HG03442 (cell line): ENCODE results near the gene GJA3.
A peak's percentile ranks its signal among the peaks of the same experiment; 100 is the strongest.
"Not testable (repeated sequence)": the region's sequence is repeated elsewhere in the genome, so short reads cannot be mapped to it uniquely, and the experiment has no call there.

Experiments used
- ATAC-seq: cut with Tn5 transposase; IDR thresholded peaks from one replicate; pipeline ENCODE4 v1.9.1; 2021; ENCODE audit warnings: mild to moderate bottlenecking, moderate library complexity; ENCODE audit not compliant: unreplicated experiment

Gene GJA3

GRCh38 chr13:20182231-20182846 lies 21.5 kb upstream of the GJA3 start:
- peak; percentile 72 for ATAC-seq

- no peak for ATAC-seq
Measured at GRCh38 chr13:20181188-20181587, 20.3 kb upstream of the GJA3 start.

- ATAC-seq: no peak
Measured at GRCh38 chr13:20178156-20178555, 17.3 kb upstream of the GJA3 start.

- ATAC-seq: no peak
Measured at GRCh38 chr13:20177049-20177831, 16.4 kb upstream of the GJA3 start.

- no peak for ATAC-seq
Measured at GRCh38 chr13:20175907-20176652, 15.2 kb upstream of the GJA3 start.

- no peak for ATAC-seq
Measured at GRCh38 chr13:20175406-20175794, 14.5 kb upstream of the GJA3 start.

- ATAC-seq: peak; percentile 91
Measured at GRCh38 chr13:20174656-20175405, 14.0 kb upstream of the GJA3 start.

GRCh38 chr13:20173116-20173746 lies 12.4 kb upstream of the GJA3 start:
- no peak for ATAC-seq

- no peak for ATAC-seq
Measured at GRCh38 chr13:20171364-20171763, 10.5 kb upstream of the GJA3 start.

GRCh38 chr13:20170921-20171320 lies 10.1 kb upstream of the GJA3 start:
- no peak for ATAC-seq

- no peak for ATAC-seq
Measured at GRCh38 chr13:20168396-20168795, 7.5 kb upstream of the GJA3 start.

- ATAC-seq: no peak
Measured at GRCh38 chr13:20165417-20166257, 4.8 kb upstream of the GJA3 start.

- ATAC-seq: no peak
Measured at GRCh38 chr13:20161951-20162300, 1.1 kb upstream of the GJA3 start.

- peak; percentile 45 for ATAC-seq
Measured at GRCh38 chr13:20161275-20161950, 561 bp upstream of the GJA3 start.

- ATAC-seq: no peak
Measured at GRCh38 chr13:20159646-20160305, 1.1 kb downstream of the GJA3 start.

- ATAC-seq: no peak
Measured at GRCh38 chr13:20157151-20157796, 3.6 kb downstream of the GJA3 start.

- ATAC-seq: no peak
Measured at GRCh38 chr13:20156702-20157101, 4.2 kb downstream of the GJA3 start.

GRCh38 chr13:20153290-20153689 lies 7.6 kb downstream of the GJA3 start:
- ATAC-seq: not testable (repeated sequence)
